ENCODE results near the gene PNPLA6.

Gene PNPLA6

GRCh38 chr19:7554990-7555864 lies 19.7 kb downstream of the PNPLA6 start:
- H3K4me3 ChIP-seq (ENCODE audit: low read depth, low read length) = no peak overlapping the region
- TF ChIP-seq MAX (IDR thresholded peaks at IDR 0.05; ENCODE audit: low read depth, low read length) (no peak), MYC (IDR thresholded peaks at IDR 0.05; ENCODE audit: low read depth, low read length) (no peak), CTCF (IDR thresholded peaks at IDR 0.05; ENCODE audit: low read depth, low read length) (no peak), POLR2A (IDR thresholded peaks at IDR 0.05; ENCODE audit: extremely low read depth, insufficient read length) (no peak)
- DNase-seq (ENCODE audit: low read depth) = no peak

GRCh38 chr19:7556696-7557315 lies 21.3 kb downstream of the PNPLA6 start:
- H3K4me3 ChIP-seq (ENCODE audit: low read depth, low read length) = no peak overlapping the region
- TF ChIP-seq MAX (IDR thresholded peaks at IDR 0.05; ENCODE audit: low read depth, low read length) (no peak), CTCF (IDR thresholded peaks at IDR 0.05; ENCODE audit: low read depth, low read length) (no peak), POLR2A (IDR thresholded peaks at IDR 0.05; ENCODE audit: extremely low read depth, insufficient read length) (no peak), MYC (IDR thresholded peaks at IDR 0.05; ENCODE audit: low read depth, low read length) (no peak)
- no peak for DNase-seq (ENCODE audit: low read depth)

- no peak overlapping the region for H3K4me3 ChIP-seq (ENCODE audit: low read depth, low read length)
- no peak for TF ChIP-seq CTCF (IDR thresholded peaks at IDR 0.05; ENCODE audit: low read depth, low read length)
- no peak for TF ChIP-seq POLR2A (IDR thresholded peaks at IDR 0.05; ENCODE audit: extremely low read depth, insufficient read length)
- TF ChIP-seq MAX (IDR thresholded peaks at IDR 0.05; ENCODE audit: low read depth, low read length) = no peak
- no peak for TF ChIP-seq MYC (IDR thresholded peaks at IDR 0.05; ENCODE audit: low read depth, low read length)
- DNase-seq (ENCODE audit: low read depth) = no peak
These were observed 23.1 kb downstream of the PNPLA6 start for GRCh38 chr19:7558667-7559066.

- TF ChIP-seq MYC (IDR thresholded peaks at IDR 0.05; ENCODE audit: low read depth, low read length) (no peak), POLR2A (IDR thresholded peaks at IDR 0.05; ENCODE audit: extremely low read depth, insufficient read length) (no peak), MAX (IDR thresholded peaks at IDR 0.05; ENCODE audit: low read depth, low read length) (no peak), CTCF (IDR thresholded peaks at IDR 0.05; ENCODE audit: low read depth, low read length) (no peak)
- DNase-seq (ENCODE audit: low read depth) = no peak
- no peak overlapping the region for H3K4me3 ChIP-seq (ENCODE audit: low read depth, low read length)
These were observed 23.6 kb downstream of the PNPLA6 start for GRCh38 chr19:7559102-7559501.

- H3K4me3 ChIP-seq (ENCODE audit: low read depth, low read length) = no peak overlapping the region
- TF ChIP-seq MYC (IDR thresholded peaks at IDR 0.05; ENCODE audit: low read depth, low read length) = no peak
- no peak for TF ChIP-seq CTCF (IDR thresholded peaks at IDR 0.05; ENCODE audit: low read depth, low read length)
- no peak for TF ChIP-seq POLR2A (IDR thresholded peaks at IDR 0.05; ENCODE audit: extremely low read depth, insufficient read length)
- TF ChIP-seq MAX (IDR thresholded peaks at IDR 0.05; ENCODE audit: low read depth, low read length) = no peak
- DNase-seq (ENCODE audit: low read depth) = peak; percentile 33
These were observed 24.7 kb downstream of the PNPLA6 start for GRCh38 chr19:7560255-7560654.
